Nephron (organoid): ENCODE measurements around the gene SFXN2.

ENCODE experiments used
- H3K27ac Mint-ChIP-seq, 3 experiments: 2 replicates each; pipeline ENCODE4 v1.8.0; 2020; ENCODE audit warnings: mixed read lengths in 3 of 3, mild to moderate bottlenecking in 2 of 3, moderate library complexity in 1 of 3
- H3K27me3 Mint-ChIP-seq: 2 replicates; pipeline ENCODE4 v1.8.0; 2021; ENCODE audit warnings: low read depth, mild to moderate bottlenecking, moderate library complexity, mixed read lengths
- H3K36me3 Mint-ChIP-seq: 2 replicates; pipeline ENCODE4 v1.8.0; 2020; ENCODE audit warnings: low read depth, mixed read lengths
- H3K4me1 Mint-ChIP-seq: 2 replicates; pipeline ENCODE4 v1.8.0; 2020; ENCODE audit warnings: mixed read lengths
- H3K4me3 Mint-ChIP-seq, 3 experiments: 2 replicates each; pipeline ENCODE4 v1.8.0; 2020; ENCODE audit warnings: mild to moderate bottlenecking in 3 of 3, mixed read lengths in 3 of 3, moderate library complexity in 2 of 3
- H3K9me3 Mint-ChIP-seq: 2 replicates; pipeline ENCODE4 v1.8.0; 2020; ENCODE audit warnings: mixed read lengths
- CTCF ChIP-seq, 3 experiments: fragments of 200-600 bp; sonication (generic); IDR thresholded peaks; one replicate each; pipeline ENCODE4 v1.5.0; 2021; ENCODE audit warnings: antibody characterized with exemption in 3 of 3; ENCODE audit not compliant: unreplicated experiment in 3 of 3

Gene SFXN2

GRCh38 chr10:102702742-102703141 lies 11.7 kb upstream of the SFXN2 start:
- Mint-ChIP-seq H3K27ac (no peak overlapping the region), H3K27me3 (no peaks in the 10 kb centered on the region), H3K36me3 (peaks cover 28% of the 10 kb centered on the region), H3K4me3 (no peak overlapping the region), H3K4me1 (peaks cover 10% of the 10 kb centered on the region), H3K9me3 (no peaks in the 10 kb centered on the region)
- no peak for TF ChIP-seq CTCF (IDR thresholded peaks at IDR 0.05; ENCODE audit: unreplicated experiment in 3 of 3)

- Mint-ChIP-seq H3K4me1 (peaks cover 13% of the 10 kb centered on the region), H3K4me3 (no peak overlapping the region), H3K27ac (peak overlapping the region; percentile 13 to 48 (median 31)), H3K9me3 (no peaks in the 10 kb centered on the region), H3K36me3 (peaks cover 8% of the 10 kb centered on the region), H3K27me3 (no peaks in the 10 kb centered on the region)
- no peak for TF ChIP-seq CTCF (IDR thresholded peaks at IDR 0.05; ENCODE audit: unreplicated experiment in 3 of 3)
Measured at GRCh38 chr10:102704915-102705314, 9.5 kb upstream of the SFXN2 start.

- Mint-ChIP-seq H3K4me3 (no peak overlapping the region), H3K36me3 (peaks cover 7% of the 10 kb centered on the region), H3K4me1 (peaks cover 19% of the 10 kb centered on the region), H3K27me3 (no peaks in the 10 kb centered on the region), H3K27ac (peak overlapping the region; percentile 13 to 64 (median 48)), H3K9me3 (no peaks in the 10 kb centered on the region)
- TF ChIP-seq CTCF (IDR thresholded peaks at IDR 0.05; ENCODE audit: unreplicated experiment in 3 of 3): no peak
Measured at GRCh38 chr10:102705531-102705930, 8.9 kb upstream of the SFXN2 start.

GRCh38 chr10:102710609-102711008 lies 3.8 kb upstream of the SFXN2 start:
- H3K27ac Mint-ChIP-seq: peak overlapping the region; percentile 34 to 76 (median 38)
- peaks cover 40% of the 10 kb centered on the region for H3K4me1 Mint-ChIP-seq
- peak overlapping the region; percentile 41 to 73 (median 62) for H3K4me3 Mint-ChIP-seq
- H3K36me3 Mint-ChIP-seq: no peaks in the 10 kb centered on the region
- no peaks in the 10 kb centered on the region for H3K27me3 Mint-ChIP-seq
- H3K9me3 Mint-ChIP-seq: no peaks in the 10 kb centered on the region
- no peak for TF ChIP-seq CTCF (IDR thresholded peaks at IDR 0.05; ENCODE audit: unreplicated experiment in 3 of 3)

- peak overlapping the region; percentile 93 to 99 (median 98) for H3K27ac Mint-ChIP-seq
- H3K4me1 Mint-ChIP-seq: peaks cover 53% of the 10 kb centered on the region
- H3K36me3 Mint-ChIP-seq: no peaks in the 10 kb centered on the region
- peak overlapping the region; percentile 90 to 98 (median 92) for H3K4me3 Mint-ChIP-seq
- no peaks in the 10 kb centered on the region for H3K9me3 Mint-ChIP-seq
- no peaks in the 10 kb centered on the region for H3K27me3 Mint-ChIP-seq
- no peak for TF ChIP-seq CTCF (IDR thresholded peaks at IDR 0.05; ENCODE audit: unreplicated experiment in 3 of 3)
Measured at GRCh38 chr10:102712089-102712488, 2.3 kb upstream of the SFXN2 start.

GRCh38 chr10:102712843-102713538 lies 1.4 kb upstream of the SFXN2 start:
- peak overlapping the region; percentile 90 to 98 (median 92) for H3K4me3 Mint-ChIP-seq
- no peaks in the 10 kb centered on the region for H3K27me3 Mint-ChIP-seq
- peak overlapping the region; percentile 93 to 99 (median 98) for H3K27ac Mint-ChIP-seq
- TF ChIP-seq CTCF (IDR thresholded peaks at IDR 0.05; ENCODE audit: unreplicated experiment in 3 of 3): no peak
- peaks cover 56% of the 10 kb centered on the region for H3K4me1 Mint-ChIP-seq
- no peaks in the 10 kb centered on the region for H3K9me3 Mint-ChIP-seq
- no peaks in the 10 kb centered on the region for H3K36me3 Mint-ChIP-seq
